IPS DF 6.9 (cell line): ENCODE results near the gene NCOA3.

ENCODE experiments used
- DNase-seq: peaks from one replicate; pipeline ENCODE4 v3.0.0-alpha.2; 2013; ENCODE audit warnings: low read depth, low spot score
- H3K27ac ChIP-seq: one replicate; pipeline ENCODE4 v1.5.1; 2013; ENCODE audit warnings: low read length, control low read depth
- H3K27me3 ChIP-seq: 2 replicates; pipeline ENCODE4 v1.6.1; 2013; ENCODE audit warnings: mild to moderate bottlenecking, low read length; ENCODE audit not compliant: control insufficient read depth, insufficient read depth
- H3K36me3 ChIP-seq: 2 replicates; pipeline ENCODE4 v1.6.1; 2013; ENCODE audit warnings: low read length; ENCODE audit not compliant: control insufficient read depth, insufficient read depth
- H3K4me1 ChIP-seq: 2 replicates; pipeline ENCODE4 v1.6.1; 2013; ENCODE audit warnings: low read length; ENCODE audit not compliant: control insufficient read depth, insufficient read depth
- H3K4me3 ChIP-seq: 2 replicates; pipeline ENCODE4 v1.5.1; 2013; ENCODE audit warnings: mild to moderate bottlenecking, low read length
- H3K9me3 ChIP-seq: 2 replicates; pipeline ENCODE4 v1.6.1; 2013; ENCODE audit warnings: low read length, inconsistent platforms; ENCODE audit not compliant: control insufficient read depth, insufficient read depth
- WGBS: extraction: QIAGEN DNeasy Blood & Tissue Kit; methylation state at CpG from one replicate; pipeline ENCODE4 v1.1.7; 2013; ENCODE audit warnings: mixed read lengths, missing lambda C conversion rate; ENCODE audit not compliant: insufficient read length, insufficient coverage; 5-methylcytosine and 5-hydroxymethylcytosine counted together

Gene NCOA3

DNA sequence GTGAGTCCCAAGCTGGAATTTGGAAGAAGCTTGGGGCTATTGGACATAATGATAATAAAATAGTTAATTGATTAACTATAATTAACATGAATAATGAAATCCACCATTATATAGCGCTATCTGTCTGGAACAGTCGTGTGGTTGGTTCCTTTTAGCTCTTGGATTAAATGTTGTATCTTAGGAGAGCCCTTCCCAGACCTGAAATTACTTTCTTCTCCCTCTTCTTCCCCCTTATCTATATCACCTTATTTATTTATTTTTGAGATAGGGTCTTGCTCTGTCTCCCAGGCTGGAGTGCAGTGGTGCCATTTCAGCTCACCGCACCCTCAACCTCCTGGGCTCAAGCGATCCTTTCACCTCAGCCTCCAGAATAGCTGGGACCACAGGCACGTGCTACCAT lies 64.6 kb downstream of the NCOA3 start:
- no peak overlapping the region for H3K27ac ChIP-seq
- no peak for DNase-seq
- no peaks in the 10 kb centered on the region for H3K9me3 ChIP-seq
- no CpG with 5 or more reads among the region's 5 CpGs for WGBS
- no peaks in the 10 kb centered on the region for H3K4me1 ChIP-seq
- no peaks in the 10 kb centered on the region for H3K27me3 ChIP-seq
- H3K36me3 ChIP-seq: no peaks in the 10 kb centered on the region
- no peak overlapping the region for H3K4me3 ChIP-seq

DNA sequence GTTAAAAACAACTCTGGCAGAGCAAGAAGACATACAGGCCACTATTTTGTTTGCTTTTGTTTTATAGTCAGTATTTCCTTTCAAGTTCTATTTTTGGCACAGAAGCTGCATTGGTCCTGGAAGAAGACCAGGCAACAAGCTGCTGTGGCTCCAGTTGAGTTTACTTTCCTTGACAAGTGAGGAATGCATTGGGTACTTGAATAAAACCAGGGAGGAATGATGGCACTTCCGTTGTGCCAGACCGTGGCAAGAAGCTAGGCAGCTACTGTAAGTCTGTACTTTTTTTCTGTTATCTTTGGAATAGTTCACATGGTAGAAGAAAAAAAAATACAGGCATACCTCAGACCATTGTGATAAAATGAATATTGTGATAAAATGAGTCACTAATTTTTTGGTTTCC lies 66.3 kb downstream of the NCOA3 start:
- Histone ChIP-seq H3K9me3 (no peaks in the 10 kb centered on the region), H3K27ac (no peak overlapping the region), H3K36me3 (no peaks in the 10 kb centered on the region), H3K4me1 (no peaks in the 10 kb centered on the region), H3K27me3 (no peaks in the 10 kb centered on the region), H3K4me3 (no peak overlapping the region)
- DNase-seq: no peak
- WGBS: no CpG with 5 or more reads among the region's 2 CpGs

GRCh38 chr20:47568837-47569410 lies 67.2 kb downstream of the NCOA3 start:
- DNase-seq: no peak
- Histone ChIP-seq H3K4me1 (no peaks in the 10 kb centered on the region), H3K9me3 (no peaks in the 10 kb centered on the region), H3K27me3 (no peaks in the 10 kb centered on the region), H3K4me3 (no peak overlapping the region), H3K27ac (no peak overlapping the region), H3K36me3 (no peaks in the 10 kb centered on the region)
- no CpG with 5 or more reads among the region's 6 CpGs for WGBS

GRCh38 chr20:47571426-47571825 lies 69.7 kb downstream of the NCOA3 start:
- no peak for DNase-seq
- Histone ChIP-seq H3K36me3 (no peaks in the 10 kb centered on the region), H3K4me3 (no peak overlapping the region), H3K27me3 (no peaks in the 10 kb centered on the region), H3K27ac (no peak overlapping the region), H3K9me3 (no peaks in the 10 kb centered on the region), H3K4me1 (peaks cover 1% of the 10 kb centered on the region; the same call in 1 of the 2 replicates)
- WGBS: no CpG with 5 or more reads among the region's 2 CpGs

GRCh38 chr20:47572105-47572729 lies 70.5 kb downstream of the NCOA3 start:
- no CpG with 5 or more reads among the region's 6 CpGs for WGBS
- peaks cover 1% of the 10 kb centered on the region; the same call in 1 of the 2 replicates for H3K4me1 ChIP-seq
- H3K4me3 ChIP-seq: no peak overlapping the region
- H3K9me3 ChIP-seq: no peaks in the 10 kb centered on the region
- no peak overlapping the region for H3K27ac ChIP-seq
- no peaks in the 10 kb centered on the region for H3K27me3 ChIP-seq
- no peak for DNase-seq
- H3K36me3 ChIP-seq: no peaks in the 10 kb centered on the region

GRCh38 chr20:47573559-47573958 lies 71.9 kb downstream of the NCOA3 start:
- no peak overlapping the region for H3K27ac ChIP-seq
- no peak for DNase-seq
- no peaks in the 10 kb centered on the region for H3K27me3 ChIP-seq
- peaks cover 1% of the 10 kb centered on the region; the same call in 1 of the 2 replicates for H3K4me1 ChIP-seq
- H3K36me3 ChIP-seq: no peaks in the 10 kb centered on the region
- H3K9me3 ChIP-seq: no peaks in the 10 kb centered on the region
- no CpG with 5 or more reads among the region's 3 CpGs for WGBS
- no peak overlapping the region for H3K4me3 ChIP-seq

DNA sequence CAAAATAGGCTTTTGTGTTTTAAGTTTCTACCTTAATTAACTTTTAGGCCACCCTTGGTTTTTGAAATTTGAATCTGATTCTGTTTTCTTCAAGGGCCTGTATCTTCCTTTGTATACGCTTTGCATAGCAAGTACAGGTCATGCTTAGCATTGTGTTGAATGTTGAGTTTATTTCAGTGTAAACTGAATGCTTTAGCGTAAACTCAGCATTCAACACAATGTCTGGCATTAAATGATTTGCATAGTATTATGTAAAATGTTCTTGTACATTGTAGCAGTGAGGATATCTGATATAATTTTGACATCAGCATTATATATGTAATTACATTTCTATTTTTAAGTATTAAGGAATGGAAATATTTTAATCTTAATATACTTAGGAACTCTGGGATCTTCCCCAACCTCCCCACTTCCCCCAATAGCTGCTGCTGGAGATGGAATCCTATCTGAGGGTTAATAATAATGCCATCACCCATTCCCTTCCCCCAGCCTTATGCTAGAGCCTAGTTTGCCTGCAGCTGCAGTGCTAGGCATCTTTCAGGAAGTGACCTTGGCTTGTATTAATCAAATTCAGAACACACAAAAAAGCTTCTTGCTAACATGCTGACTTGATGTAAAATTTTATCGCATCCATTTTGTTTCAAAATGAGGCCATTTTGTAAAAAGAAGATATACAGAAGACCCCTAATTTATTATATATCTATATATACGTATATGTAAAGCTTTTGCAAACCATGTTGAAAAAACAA lies 73.1 kb downstream of the NCOA3 start:
- no CpG with 5 or more reads among the region's 4 CpGs for WGBS
- Histone ChIP-seq H3K4me3 (no peak overlapping the region), H3K27ac (no peak overlapping the region), H3K36me3 (no peaks in the 10 kb centered on the region), H3K27me3 (no peaks in the 10 kb centered on the region), H3K4me1 (peaks cover 1% of the 10 kb centered on the region; the same call in 1 of the 2 replicates), H3K9me3 (no peaks in the 10 kb centered on the region)
- no peak for DNase-seq

GRCh38 chr20:47576516-47577033 lies 74.9 kb downstream of the NCOA3 start:
- DNase-seq: no peak
- H3K4me1 ChIP-seq: peaks cover 3% of the 10 kb centered on the region; the same call in 1 of the 2 replicates
- no peaks in the 10 kb centered on the region for H3K9me3 ChIP-seq
- WGBS: no CpG with 5 or more reads among the region's 4 CpGs
- H3K36me3 ChIP-seq: no peaks in the 10 kb centered on the region
- H3K27me3 ChIP-seq: no peaks in the 10 kb centered on the region
- no peak overlapping the region for H3K27ac ChIP-seq
- H3K4me3 ChIP-seq: no peak overlapping the region

DNA sequence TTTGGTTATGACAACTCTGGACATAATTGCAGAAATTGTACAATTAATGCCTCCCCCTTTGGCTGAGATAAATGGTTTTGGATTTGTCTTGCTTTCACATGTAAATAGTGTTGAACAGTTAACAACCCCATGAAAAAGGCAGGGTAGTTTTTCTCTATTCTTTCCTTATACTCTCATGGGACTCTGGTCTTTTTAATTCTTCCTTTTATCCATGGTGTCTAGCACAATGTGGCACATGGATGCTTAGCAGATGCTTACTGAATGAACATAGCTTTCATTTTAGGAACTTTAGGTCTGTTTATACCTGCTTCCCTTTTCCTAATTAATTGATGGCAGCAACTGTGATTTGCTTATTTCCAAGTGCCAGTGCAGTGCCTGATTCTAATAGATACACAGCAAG lies 75.6 kb downstream of the NCOA3 start:
- no peaks in the 10 kb centered on the region for H3K36me3 ChIP-seq
- no peaks in the 10 kb centered on the region for H3K27me3 ChIP-seq
- H3K27ac ChIP-seq: no peak overlapping the region
- no peak overlapping the region for H3K4me3 ChIP-seq
- DNase-seq: no peak
- peaks cover 3% of the 10 kb centered on the region; the same call in 1 of the 2 replicates for H3K4me1 ChIP-seq
- no peaks in the 10 kb centered on the region for H3K9me3 ChIP-seq

- H3K36me3 ChIP-seq: no peaks in the 10 kb centered on the region
- H3K4me3 ChIP-seq: no peak overlapping the region
- no peaks in the 10 kb centered on the region for H3K9me3 ChIP-seq
- H3K27me3 ChIP-seq: no peaks in the 10 kb centered on the region
- H3K27ac ChIP-seq: no peak overlapping the region
- no CpG with 5 or more reads among the region's 1 CpG for WGBS
- peaks cover 3% of the 10 kb centered on the region; the same call in 1 of the 2 replicates for H3K4me1 ChIP-seq
- no peak for DNase-seq
Measured at GRCh38 chr20:47578543-47578942, 76.9 kb downstream of the NCOA3 start.
